ENCODE results near the gene PIEZO2. TPM values are rescaled to one million over a fixed set of nuclear protein-coding genes. Genes with fewer than 3 reads are reported as not detected.

Gene PIEZO2
- total and polyA plus RNA-seq, 4 donors: 2.6 to 233 (median 18.8) TPM

DNA sequence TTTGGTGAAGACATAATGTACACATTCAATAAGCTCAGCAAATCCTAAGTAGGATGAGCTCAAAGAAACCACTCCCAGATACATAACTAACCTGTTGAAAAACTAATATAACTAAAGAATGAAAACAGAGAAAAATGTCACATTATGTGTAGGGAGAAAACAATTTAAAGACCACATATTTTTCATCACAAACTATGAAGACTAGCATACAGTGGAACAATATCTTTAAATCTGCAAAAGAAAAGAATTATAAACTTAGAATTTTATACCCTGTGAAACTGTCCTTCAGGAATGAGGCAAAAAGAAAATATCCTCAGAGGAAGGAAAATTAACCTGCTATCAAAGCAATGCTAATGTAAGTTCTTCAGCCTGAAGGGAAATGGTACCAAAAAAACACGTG, 151.5 kb downstream of the PIEZO2 start:
- H3K36me3 ChIP-seq (ENCODE audit: control insufficient read depth in 4 of 4, insufficient read depth in 4 of 4, low read length in 4 of 4): peaks cover 0 to 14% (median 3%) of the 10 kb centered on the region in 4 donors
- WGBS, 2 donors: 73 to 88% methylated on average over 1 of the region's 1 CpG
- ATAC-seq (ENCODE audit: insufficient read depth, low FRiP score) (no peak), DNase-seq (no peak)
- no peaks in the 10 kb centered on the region for H3K27me3 ChIP-seq (ENCODE audit: control insufficient read depth in 3 of 3, insufficient read depth in 3 of 3, low read length in 2 of 3)
- TF ChIP-seq, protein P1, sequence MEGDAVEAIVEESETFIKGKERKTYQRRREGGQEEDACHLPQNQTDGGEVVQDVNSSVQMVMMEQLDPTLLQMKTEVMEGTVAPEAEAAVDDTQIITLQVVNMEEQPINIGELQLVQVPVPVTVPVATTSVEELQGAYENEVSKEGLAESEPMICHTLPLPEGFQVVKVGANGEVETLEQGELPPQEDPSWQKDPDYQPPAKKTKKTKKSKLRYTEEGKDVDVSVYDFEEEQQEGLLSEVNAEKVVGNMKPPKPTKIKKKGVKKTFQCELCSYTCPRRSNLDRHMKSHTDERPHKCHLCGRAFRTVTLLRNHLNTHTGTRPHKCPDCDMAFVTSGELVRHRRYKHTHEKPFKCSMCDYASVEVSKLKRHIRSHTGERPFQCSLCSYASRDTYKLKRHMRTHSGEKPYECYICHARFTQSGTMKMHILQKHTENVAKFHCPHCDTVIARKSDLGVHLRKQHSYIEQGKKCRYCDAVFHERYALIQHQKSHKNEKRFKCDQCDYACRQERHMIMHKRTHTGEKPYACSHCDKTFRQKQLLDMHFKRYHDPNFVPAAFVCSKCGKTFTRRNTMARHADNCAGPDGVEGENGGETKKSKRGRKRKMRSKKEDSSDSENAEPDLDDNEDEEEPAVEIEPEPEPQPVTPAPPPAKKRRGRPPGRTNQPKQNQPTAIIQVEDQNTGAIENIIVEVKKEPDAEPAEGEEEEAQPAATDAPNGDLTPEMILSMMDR (IDR thresholded peaks at IDR 0.05; ENCODE audit: control extremely low read depth, extremely low read depth): no peak
- H3K4me1 ChIP-seq (ENCODE audit: control insufficient read depth in 5 of 5, insufficient read depth in 5 of 5, low read length in 5 of 5): peaks cover 0 to 7% (median under 1%) of the 10 kb centered on the region in 5 donors
- no peak overlapping the region for H3K9ac ChIP-seq (ENCODE audit: insufficient read depth in 1 of 2, low read length in 2 of 2)
- H3K4me3 ChIP-seq: no peak overlapping the region
- peaks cover 0 to 8% (median 3%) of the 10 kb centered on the region in 4 donors for H3K9me3 ChIP-seq (ENCODE audit: control insufficient read depth in 4 of 4, insufficient read depth in 3 of 4, low read length in 3 of 4)
- no peak overlapping the region for H3K27ac ChIP-seq (ENCODE audit: low read depth in 1 of 2, low read length in 1 of 2)

- DNase-seq (no peak), ATAC-seq (ENCODE audit: insufficient read depth, low FRiP score) (no peak)
- Histone ChIP-seq H3K4me3 (no peak overlapping the region), H3K9ac (ENCODE audit: insufficient read depth in 1 of 2, low read length in 2 of 2) (no peak overlapping the region), H3K36me3 (ENCODE audit: control insufficient read depth in 4 of 4, insufficient read depth in 4 of 4, low read length in 4 of 4) (peaks cover 0 to 5% (median 1%) of the 10 kb centered on the region in 4 donors), H3K27ac (ENCODE audit: low read depth in 1 of 2, low read length in 1 of 2) (no peak overlapping the region), H3K9me3 (ENCODE audit: control insufficient read depth in 4 of 4, insufficient read depth in 3 of 4, low read length in 3 of 4) (peaks cover 0 to 6% (median 2%) of the 10 kb centered on the region in 4 donors), H3K27me3 (ENCODE audit: control insufficient read depth in 3 of 3, insufficient read depth in 3 of 3, low read length in 2 of 3) (no peaks in the 10 kb centered on the region), H3K4me1 (ENCODE audit: control insufficient read depth in 5 of 5, insufficient read depth in 5 of 5, low read length in 5 of 5) (no peaks in the 10 kb centered on the region)
- TF ChIP-seq, protein P1 (IDR thresholded peaks at IDR 0.05; ENCODE audit: control extremely low read depth, extremely low read depth): no peak
- WGBS, 2 donors: 53 to 57% methylated on average over 1 of the region's 1 CpG
Measured at GRCh38 chr18:10995550-10995949, 153.8 kb downstream of the PIEZO2 start.

GRCh38 chr18:10989486-10989885, 159.9 kb downstream of the PIEZO2 start:
- DNase-seq (no peak), ATAC-seq (ENCODE audit: insufficient read depth, low FRiP score) (no peak)
- H3K9me3 ChIP-seq (ENCODE audit: control insufficient read depth in 4 of 4, insufficient read depth in 3 of 4, low read length in 3 of 4): peaks cover 0 to 12% (median 6%) of the 10 kb centered on the region in 4 donors
- no peak overlapping the region for H3K27ac ChIP-seq (ENCODE audit: low read depth in 1 of 2, low read length in 1 of 2)
- peaks cover 0 to 8% (median 1%) of the 10 kb centered on the region in 4 donors for H3K36me3 ChIP-seq (ENCODE audit: control insufficient read depth in 4 of 4, insufficient read depth in 4 of 4, low read length in 4 of 4)
- WGBS, 2 donors: 70 to 81% methylated on average over 2 of the region's 2 CpGs
- H3K4me1 ChIP-seq (ENCODE audit: control insufficient read depth in 5 of 5, insufficient read depth in 5 of 5, low read length in 5 of 5): no peaks in the 10 kb centered on the region
- H3K4me3 ChIP-seq: no peak overlapping the region
- TF ChIP-seq, protein P1 (IDR thresholded peaks at IDR 0.05; ENCODE audit: control extremely low read depth, extremely low read depth): no peak
- no peak overlapping the region for H3K9ac ChIP-seq (ENCODE audit: insufficient read depth in 1 of 2, low read length in 2 of 2)
- H3K27me3 ChIP-seq (ENCODE audit: control insufficient read depth in 3 of 3, insufficient read depth in 3 of 3, low read length in 2 of 3): no peaks in the 10 kb centered on the region

- Histone ChIP-seq H3K4me1 (ENCODE audit: control insufficient read depth in 5 of 5, insufficient read depth in 5 of 5, low read length in 5 of 5) (no peaks in the 10 kb centered on the region), H3K4me3 (no peak overlapping the region), H3K9me3 (ENCODE audit: control insufficient read depth in 4 of 4, insufficient read depth in 3 of 4, low read length in 3 of 4) (peaks cover 6 to 19% (median 9%) of the 10 kb centered on the region in 4 donors), H3K27me3 (ENCODE audit: control insufficient read depth in 3 of 3, insufficient read depth in 3 of 3, low read length in 2 of 3) (no peaks in the 10 kb centered on the region), H3K27ac (ENCODE audit: low read depth in 1 of 2, low read length in 1 of 2) (no peak overlapping the region), H3K36me3 (ENCODE audit: control insufficient read depth in 4 of 4, insufficient read depth in 4 of 4, low read length in 4 of 4) (peaks cover 0 to 13% (median 3%) of the 10 kb centered on the region in 4 donors), H3K9ac (ENCODE audit: insufficient read depth in 1 of 2, low read length in 2 of 2) (no peak overlapping the region)
- TF ChIP-seq, protein P1 (IDR thresholded peaks at IDR 0.05; ENCODE audit: control extremely low read depth, extremely low read depth): no peak
- WGBS, 2 donors: 86 to 93% methylated on average over 2 of the region's 2 CpGs
- ATAC-seq (ENCODE audit: insufficient read depth, low FRiP score): no peak
- DNase-seq: no peak
Measured at GRCh38 chr18:10985689-10986088, 163.7 kb downstream of the PIEZO2 start.
